Stomach (tissue), 9 donors: ENCODE data around the gene KIAA0232. TPM values are rescaled to one million over a fixed set of nuclear protein-coding genes. Genes with fewer than 3 reads are reported as not detected.

ENCODE experiments used
- DNase-seq, 2 donors: peaks; one replicate each; pipeline versions ENCODE4 v3.0.0 to v3.0.0-alpha.2; 2013 to 2019
- H3K27ac ChIP-seq, 5 donors: fragments of 200-600 bp in 4 of 5; sonication (generic) in 4 of 5; one replicate each; pipeline ENCODE4 v1.5.1; 2013 to 2019; ENCODE audit warnings: mild to moderate bottlenecking in 1 of 5, moderate library complexity in 1 of 5
- H3K27me3 ChIP-seq, 3 donors: fragments of 200-600 bp; sonication (generic); one replicate each; pipeline ENCODE4 v1.5.1; 2017 to 2019; ENCODE audit warnings: mixed run types in 1 of 3
- H3K36me3 ChIP-seq, 4 donors: fragments of 200-600 bp; sonication (generic); 1 replicate in 3 of 4; 2 replicates in 1 of 4; pipeline ENCODE4 v1.5.1; 2016 to 2019
- H3K4me1 ChIP-seq, 4 donors: fragments of 200-600 bp; sonication (generic); one replicate each; pipeline ENCODE4 v1.5.1; 2016 to 2019
- H3K4me3 ChIP-seq, 4 donors: fragments of 200-600 bp; sonication (generic) in 3 of 4; one replicate each; pipeline ENCODE4 v1.5.1; 2016 to 2019; ENCODE audit warnings: mild to moderate bottlenecking in 1 of 4
- H3K9me3 ChIP-seq, 4 donors: fragments of 200-600 bp; sonication (generic); one replicate each; pipeline ENCODE4 v1.5.1; 2016 to 2019
- CTCF ChIP-seq, 7 experiments: fragments of 450-650 bp in 4 of 7; fragments of 200-600 bp in 3 of 7; sonication (generic) in 3 of 7; IDR thresholded peaks; one replicate each; pipeline ENCODE4 v1.5.1; 2016 to 2019; ENCODE audit warnings: antibody characterized with exemption in 7 of 7, control low read depth in 2 of 7, mild to moderate bottlenecking in 1 of 7
- EP300 ChIP-seq: sonication (generic); formaldehyde crosslinking; IDR thresholded peaks from one replicate; pipeline ENCODE4 v1.6.1; 2017; ENCODE audit warnings: antibody characterized with exemption
- POLR2A ChIP-seq, 4 donors: fragments of 450-650 bp; IDR thresholded peaks; one replicate each; pipeline ENCODE4 v1.6.1; 2016; ENCODE audit warnings: antibody characterized with exemption in 4 of 4, control low read depth in 2 of 4, mild to moderate bottlenecking in 1 of 4, moderate library complexity in 1 of 4
- POLR2AphosphoS5 ChIP-seq, 3 donors: sonication (generic); formaldehyde crosslinking; IDR thresholded peaks; one replicate each; pipeline ENCODE4 v1.6.1; 2016; ENCODE audit warnings: antibody characterized with exemption in 3 of 3
- WGBS, 5 donors: extraction: QIAGEN DNeasy Blood & Tissue Kit in 3 of 5; methylation state at CpG; one replicate each; pipeline versions ENCODE4 v1.1.5 to v1.1.7; 2013 to 2018; 5-methylcytosine and 5-hydroxymethylcytosine counted together
- intact Hi-C: fragments of 100-400 bp; cut with DNase I; formaldehyde crosslinking; loops from one replicate; pipeline ENCODE4 v1.15.1; 2023; ENCODE audit warnings: low total_unique reads
- polyA plus RNA-seq, 3 donors: library from polyadenylated mRNA; stranded (reverse); fragments of 200-250 nt; gene quantifications; one replicate each; pipeline ENCODE4 v1.2.3, GENCODE V29; 2013
- total RNA-seq, 5 donors: library from RNA; depleted of rRNA; stranded (reverse); fragments of >200 nt; gene quantifications; one replicate each; pipeline versions ENCODE4 v1.1.0 to v1.2.3, GENCODE V29; 2014 to 2016
- donor health status: healthy with polysubstance abuse.
- donor health status: Bipolar disorder and iron deficiency.
- donor health status: healthy.

KIAA0232 gene
- total and polyA plus RNA-seq, 8 donors = 5.1 to 48.1 (median 9.9) TPM

- H3K4me3 ChIP-seq = no peak overlapping the region
- peaks cover 9 to 17% (median 12%) of the 10 kb centered on the region in 4 donors for H3K4me1 ChIP-seq
- intact Hi-C loops = no loop called here
- TF ChIP-seq EP300 (no peak), CTCF (IDR thresholded peaks at IDR 0.05) (no peak), POLR2A (IDR thresholded peaks at IDR 0.05) (no peak), POLR2AphosphoS5 (IDR thresholded peaks at IDR 0.05) (no peak)
- H3K36me3 ChIP-seq = no peaks in the 10 kb centered on the region
- H3K9me3 ChIP-seq = no peaks in the 10 kb centered on the region
- no peaks in the 10 kb centered on the region for H3K27me3 ChIP-seq
- WGBS, 5 donors = 72 to 90% (median 82%) methylated on average over 7 of the region's 7 CpGs
- no peak for DNase-seq
- no peak overlapping the region for H3K27ac ChIP-seq
These were observed 12.5 kb upstream of the KIAA0232 start for GRCh38 chr4:6769989-6770420.

- WGBS, 5 donors = 89 to 97% (median 94%) methylated on average over 6 to 7 of the region's 7 CpGs
- no peak overlapping the region for H3K27ac ChIP-seq
- intact Hi-C loops = no loop called here
- TF ChIP-seq EP300 (no peak), POLR2AphosphoS5 (IDR thresholded peaks at IDR 0.05) (no peak), CTCF (IDR thresholded peaks at IDR 0.05) (no peak), POLR2A (IDR thresholded peaks at IDR 0.05) (no peak)
- H3K36me3 ChIP-seq = no peaks in the 10 kb centered on the region
- no peak for DNase-seq
- peaks cover 9 to 17% (median 12%) of the 10 kb centered on the region in 4 donors for H3K4me1 ChIP-seq
- H3K4me3 ChIP-seq = no peak overlapping the region
- H3K27me3 ChIP-seq = no peaks in the 10 kb centered on the region
- H3K9me3 ChIP-seq = no peaks in the 10 kb centered on the region
These were observed 11.8 kb upstream of the KIAA0232 start for GRCh38 chr4:6770581-6771228.

- peaks cover 9 to 17% (median 12%) of the 10 kb centered on the region in 4 donors for H3K4me1 ChIP-seq
- WGBS, 5 donors = 81 to 92% (median 87%) methylated on average over 7 to 8 of the region's 8 CpGs
These were observed 11.3 kb upstream of the KIAA0232 start for GRCh38 chr4:6771229-6771671.

More at GRCh38 chr4:6771229-6771671, 11.3 kb upstream of the KIAA0232 start:
- Histone ChIP-seq H3K9me3 (no peaks in the 10 kb centered on the region), H3K27me3 (peaks cover 0 to 3% (median 0%) of the 10 kb centered on the region in 3 donors), H3K36me3 (no peaks in the 10 kb centered on the region), H3K27ac (no peak overlapping the region), H3K4me3 (no peak overlapping the region)
- no peak for DNase-seq
- intact Hi-C loops = no loop called here
- TF ChIP-seq EP300 = no peak
- TF ChIP-seq CTCF (IDR thresholded peaks at IDR 0.05) = no peak
- TF ChIP-seq POLR2A (IDR thresholded peaks at IDR 0.05) = no peak
- no peak for TF ChIP-seq POLR2AphosphoS5 (IDR thresholded peaks at IDR 0.05)
